ENCODE data around the gene HBEGF.

The HBEGF gene

GRCh38 chr5:140301136-140301535 lies 45.3 kb downstream of the HBEGF start:
- no peak for DNase-seq

DNA sequence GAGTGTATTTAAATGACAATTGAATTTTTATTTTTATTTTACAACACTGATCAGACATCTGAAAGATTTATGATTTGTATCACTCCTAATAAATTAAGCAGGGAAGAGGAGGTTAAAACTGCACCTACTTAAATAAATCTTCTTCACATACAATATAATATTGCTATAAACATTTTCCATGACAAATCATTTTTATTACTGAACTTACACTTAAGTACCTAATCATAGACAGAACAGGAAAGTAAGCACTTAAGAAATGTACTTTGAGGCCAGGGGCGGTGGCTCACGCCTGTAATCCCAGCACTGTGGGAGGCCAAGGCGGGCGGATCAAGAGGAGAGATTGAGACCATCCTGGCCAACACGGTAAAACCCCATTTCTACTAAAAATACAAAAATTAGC lies 47.3 kb downstream of the HBEGF start:
- DNase-seq, result no peak

DNA sequence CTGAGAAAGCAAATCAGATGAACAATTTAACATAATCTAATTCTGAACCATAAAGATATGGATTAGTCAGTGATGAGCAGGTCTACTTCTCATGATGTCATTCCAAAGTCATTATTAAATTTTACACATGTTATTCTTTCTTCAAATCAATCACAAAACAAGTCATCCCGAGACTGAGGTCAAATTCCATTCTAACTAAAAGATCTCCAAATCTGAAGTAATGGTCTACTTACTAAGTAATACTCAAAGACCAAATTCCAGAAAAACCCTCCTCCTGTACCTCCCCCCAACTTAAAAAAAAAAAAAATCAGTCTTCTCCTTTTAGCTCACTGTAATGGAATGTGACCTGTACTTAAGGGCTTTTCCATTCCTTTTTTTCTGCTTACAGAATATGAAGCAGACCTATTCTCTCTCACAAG lies 48.2 kb downstream of the HBEGF start:
- no peak for DNase-seq

DNA sequence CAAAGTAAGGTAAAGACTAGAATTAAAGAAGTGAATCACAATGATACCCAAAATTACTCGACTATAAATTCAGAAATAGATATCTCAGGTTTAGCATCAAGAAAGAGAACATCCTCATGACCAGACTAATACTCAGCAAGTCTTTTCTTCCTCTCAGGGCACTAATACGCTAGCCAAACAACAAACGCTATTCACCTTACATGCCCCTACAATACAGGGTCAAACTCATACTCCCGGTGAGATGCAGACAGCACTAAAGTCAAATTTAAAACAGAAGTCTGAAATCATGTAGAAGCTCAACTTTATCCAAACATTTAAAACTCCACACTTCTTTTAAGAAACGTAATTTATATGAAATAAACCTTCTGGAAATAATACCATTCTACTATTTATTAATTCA lies 49.1 kb downstream of the HBEGF start:
- DNase-seq, result no peak

- no peak for DNase-seq
Observed at GRCh38 chr5:140296289-140296688, 50.1 kb downstream of the HBEGF start.

DNA sequence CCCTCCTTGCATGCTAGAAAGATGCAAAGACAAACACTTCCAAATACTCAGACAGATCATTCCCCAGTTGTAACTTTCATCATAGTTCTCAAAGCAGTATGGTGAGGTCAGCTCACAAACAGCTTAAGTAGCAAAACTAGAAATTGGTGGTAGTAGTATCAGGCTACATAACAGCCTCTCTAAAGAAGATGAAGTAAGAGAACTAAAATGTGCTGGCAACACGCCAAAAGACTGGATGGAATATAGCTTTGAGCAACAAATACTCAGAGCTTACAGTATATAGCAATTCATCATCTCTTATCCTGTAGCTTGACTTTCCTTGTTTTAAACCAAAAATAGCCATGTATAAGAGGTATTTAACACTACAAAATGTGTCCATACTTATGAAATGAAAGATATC lies 51.0 kb downstream of the HBEGF start:
- no peak for DNase-seq

GRCh38 chr5:140294753-140295152 lies 51.6 kb downstream of the HBEGF start:
- DNase-seq, result no peak

GRCh38 chr5:140293849-140294100 lies 52.6 kb downstream of the HBEGF start:
- no peak for DNase-seq

- no peak for DNase-seq
Observed at GRCh38 chr5:140293091-140293848, 53.1 kb downstream of the HBEGF start.

- no peak for DNase-seq
Observed at GRCh38 chr5:140292212-140293036, 54.0 kb downstream of the HBEGF start.

DNA sequence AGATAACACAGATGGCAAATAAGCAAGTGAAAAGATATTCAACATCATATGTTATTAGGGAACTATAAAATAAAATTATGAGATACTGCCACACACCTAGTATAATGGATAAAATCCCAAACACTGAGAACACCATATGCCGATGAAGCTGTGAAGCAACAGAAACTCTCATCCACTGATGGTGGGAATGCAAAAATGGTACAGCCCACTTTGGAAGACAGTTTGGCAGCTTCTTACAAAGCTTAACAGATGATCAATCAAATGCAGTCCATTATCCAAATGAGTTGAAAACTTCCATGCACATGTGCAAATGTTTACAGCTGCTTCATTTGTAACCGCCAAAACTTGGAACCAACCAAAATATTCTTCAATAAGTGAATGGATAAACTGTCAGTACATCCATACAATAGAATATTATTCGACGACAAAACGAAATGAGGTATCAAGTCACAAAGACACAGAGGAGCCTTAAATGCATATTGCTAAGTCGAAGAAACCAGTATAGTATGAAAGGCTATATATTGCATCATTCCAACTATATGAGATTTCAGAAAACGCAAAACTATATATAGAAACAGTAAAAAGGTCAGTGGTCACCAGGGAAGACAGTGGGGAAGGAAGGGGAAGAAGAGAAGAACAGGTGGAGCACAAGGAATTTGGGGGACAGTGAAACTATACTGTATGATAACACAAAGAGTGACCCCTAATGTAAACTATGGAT lies 58.4 kb downstream of the HBEGF start:
- no peak for DNase-seq

DNA sequence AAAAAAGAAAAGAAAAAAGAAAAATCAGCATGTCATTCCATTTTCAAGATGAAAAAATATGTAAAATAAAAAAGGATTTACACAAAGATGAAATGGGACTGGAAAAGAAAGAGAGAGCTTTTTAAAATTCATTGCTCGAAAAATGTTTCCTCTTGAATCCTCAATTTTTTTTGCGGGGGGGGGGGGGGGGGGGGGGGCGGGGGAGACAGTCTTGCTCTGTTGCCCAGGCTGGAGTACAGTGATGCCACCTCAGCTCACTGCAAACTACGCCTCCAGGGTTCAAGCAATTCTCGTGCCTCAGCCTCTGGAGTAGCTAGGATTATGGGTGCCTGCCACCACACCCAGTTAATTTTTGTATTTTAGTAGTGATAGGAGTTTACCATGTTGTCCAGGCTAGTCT lies 60.0 kb downstream of the HBEGF start:
- no peak for DNase-seq

DNA sequence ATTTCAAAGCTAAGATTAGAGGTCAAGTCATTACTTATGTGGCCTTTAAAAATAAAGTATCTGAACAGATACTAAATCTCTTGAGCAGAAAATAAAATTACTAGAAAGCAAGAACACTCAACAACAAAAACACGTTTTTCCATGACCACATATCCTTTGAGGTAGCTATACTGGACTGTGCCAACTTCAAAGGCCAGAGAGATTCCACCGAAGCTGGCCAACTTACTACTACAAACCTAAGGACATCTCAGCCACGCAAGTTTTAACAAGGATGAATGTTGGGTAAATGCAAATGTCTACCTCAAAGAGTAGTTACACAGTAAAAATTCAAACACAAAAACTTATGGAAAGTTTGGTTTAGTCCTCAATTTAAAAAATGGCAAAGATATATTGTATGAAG lies 62.4 kb downstream of the HBEGF start:
- no peak for DNase-seq
